B cell (primary cell): ENCODE measurements around the gene SAMM50. TPM values are rescaled to one million over a fixed set of nuclear protein-coding genes. Genes with fewer than 3 reads are reported as not detected.

Experiments
- ATAC-seq: fragments of 200-7000 bp; cut with Tn5 transposase; one replicate; pipeline ENCODE4 v1.10.0; 2021; ENCODE audit warnings: low read depth, mild to moderate bottlenecking, moderate number of reproducible peaks, moderate library complexity
- CTCF ChIA-PET: fragments of 350-600 bp; sonication (Branson Sonifier 250); formaldehyde crosslinking; loops from one replicate; lab custom pipeline; 2021; ENCODE audit warnings: antibody characterized with exemption, inconsistent platforms; lab: Charles Lee
- POLR2A ChIA-PET: fragments of 350-600 bp; sonication (Branson Sonifier 250); formaldehyde crosslinking; loops from one replicate; lab custom pipeline; 2021; ENCODE audit warnings: antibody characterized with exemption; lab: Charles Lee
- DNase-seq: peaks from one replicate; pipeline ENCODE4 v3.0.0; 2013
- H2AFZ ChIP-seq: 2 replicates; pipeline ENCODE4 v1.6.1; 2012; ENCODE audit warnings: mild to moderate bottlenecking, low read depth, low read length; ENCODE audit not compliant: insufficient read depth, poor library complexity, severe bottlenecking
- H3K27ac ChIP-seq, 2 donors: 1 replicate in 1 of 2; 2 replicates in 1 of 2; pipeline ENCODE4 v1.5.1; 2012 to 2013; ENCODE audit warnings: low read length in 2 of 2, mild to moderate bottlenecking in 2 of 2, moderate library complexity in 1 of 2
- H3K27me3 ChIP-seq, 4 experiments: fragments of 200-600 bp in 1 of 4; sonication (generic) in 1 of 4; replicated peaks in 1 of 4; 1 replicate in 2 of 4; 2 replicates in 2 of 4; pipeline versions ENCODE4 v1.6.1 to v1.7.0; 2013 to 2016; ENCODE audit warnings: low read length in 3 of 4, mild to moderate bottlenecking in 2 of 4, mixed read lengths in 1 of 4, moderate library complexity in 1 of 4; ENCODE audit not compliant: insufficient read depth in 4 of 4, control insufficient read depth in 3 of 4; ENCODE audit errors: control extremely low read depth in 1 of 4
- H3K36me3 ChIP-seq, 2 experiments: replicated peaks in 1 of 2; 1 replicate in 1 of 2; 2 replicates in 1 of 2; pipeline versions ENCODE4 v1.6.1 to v1.7.1; 2013; ENCODE audit warnings: low read length in 1 of 2; ENCODE audit not compliant: insufficient read depth in 2 of 2, control insufficient read depth in 1 of 2; ENCODE audit errors: control extremely low read depth in 1 of 2, extremely low read depth in 1 of 2
- H3K4me1 ChIP-seq, 2 donors: fragments of 200-600 bp in 1 of 2; sonication (generic) in 1 of 2; 1 replicate in 1 of 2; 2 replicates in 1 of 2; pipeline versions ENCODE4 v1.5.1 to v1.6.1; 2013 to 2017; ENCODE audit warnings: low read length in 2 of 2; ENCODE audit not compliant: control insufficient read depth in 2 of 2, insufficient read depth in 2 of 2
- H3K4me2 ChIP-seq: replicated peaks from 2 replicates; pipeline ENCODE3; 2012; ENCODE audit warnings: mild to moderate bottlenecking, low read depth, low read length; ENCODE audit not compliant: poor library complexity, severe bottlenecking
- H3K4me3 ChIP-seq, 5 experiments: fragments of 200-600 bp in 1 of 5; sonication (generic) in 1 of 5; 1 replicate in 3 of 5; 2 replicates in 2 of 5; pipeline versions ENCODE4 v1.5.1 to v1.7.0; 2011 to 2016; ENCODE audit warnings: low read length in 4 of 5, mild to moderate bottlenecking in 4 of 5, low read depth in 2 of 5, control low read depth in 1 of 5, moderate library complexity in 1 of 5; ENCODE audit not compliant: insufficient read depth in 1 of 5; ENCODE audit errors: control extremely low read depth in 1 of 5, extremely low read depth in 1 of 5
- H3K79me2 ChIP-seq: fragments of 200-600 bp; sonication (generic); one replicate; pipeline ENCODE4 v1.6.0; 2016; ENCODE audit warnings: low read length; ENCODE audit not compliant: control insufficient read depth, insufficient read depth
- H3K9ac ChIP-seq: fragments of 200-600 bp; sonication (generic); 2 replicates; pipeline ENCODE4 v1.6.1; 2017; ENCODE audit warnings: mild to moderate bottlenecking, low read length, moderate library complexity
- H3K9me3 ChIP-seq, 3 donors: one replicate each; pipeline versions ENCODE4 v1.6.1 to v1.7.1; 2013; ENCODE audit warnings: low read length in 2 of 3; ENCODE audit not compliant: control insufficient read depth in 2 of 3, insufficient read depth in 1 of 3; ENCODE audit errors: control extremely low read depth in 1 of 3
- H4K20me1 ChIP-seq: 2 replicates; pipeline ENCODE4 v1.6.0; 2012; ENCODE audit warnings: mild to moderate bottlenecking, low read length; ENCODE audit not compliant: insufficient read depth, control insufficient read depth, poor library complexity, severe bottlenecking
- H3K27ac Mint-ChIP-seq: one replicate; pipeline ENCODE4 v1.8.0; 2021; ENCODE audit warnings: mixed read lengths
- H3K27me3 Mint-ChIP-seq: one replicate; pipeline ENCODE4 v1.8.0; 2021; ENCODE audit warnings: mixed read lengths
- H3K4me1 Mint-ChIP-seq: one replicate; pipeline ENCODE4 v1.8.0; 2021; ENCODE audit warnings: mixed read lengths
- H3K4me3 Mint-ChIP-seq: one replicate; pipeline ENCODE4 v1.8.0; 2021; ENCODE audit warnings: mixed read lengths
- H3K9me3 Mint-ChIP-seq: one replicate; pipeline ENCODE4 v1.8.0; 2022; ENCODE audit warnings: mixed read lengths; ENCODE audit not compliant: insufficient read depth
- CTCF ChIP-seq: fragments of 200-600 bp; IDR thresholded peaks from one replicate; pipeline ENCODE4 v1.8.0; 2022; ENCODE audit warnings: antibody characterized with exemption, mild to moderate bottlenecking
- EZH2 ChIP-seq: IDR thresholded peaks from 2 replicates; pipeline ENCODE4 v1.6.1; 2012; ENCODE audit warnings: borderline replicate concordance, low read depth, mild to moderate bottlenecking, moderate library complexity, low read length; ENCODE audit not compliant: insufficient read depth, poor library complexity, severe bottlenecking
- whole genome bisulfite sequencing: methylation state at CpG from one replicate; pipeline ENCODE4 v1.1.5; 2013; ENCODE audit warnings: missing lambda C conversion rate; ENCODE audit not compliant: insufficient coverage; 5-methylcytosine and 5-hydroxymethylcytosine counted together
- intact Hi-C: fragments of 100-400 bp; cut with micrococcal nuclease; formaldehyde crosslinking; loops from one replicate; pipeline ENCODE4 v1.10.0; 2022
- polyA plus RNA-seq: library from polyadenylated mRNA; depleted of rRNA; stranded (reverse); fragments of >200 nt; gene quantifications from 2 replicates; pipeline ENCODE4 v1.2.3, GENCODE V29; 2012
- total RNA-seq, 2 donors: library from RNA; stranded (reverse); fragments of 120-200 nt in 1 of 2; gene quantifications; 1 replicate in 1 of 2; 2 replicates in 1 of 2; pipeline versions ENCODE4 v1.2.3 to v1.2.4, GENCODE V29; 2013 to 2022

The SAMM50 gene
- total and polyA plus RNA-seq, 2 donors (not counting 1 experiment from before 2014, with no cell fraction given), result 18.8 to 43.2 TPM

- no peaks in the 10 kb centered on the region for H3K36me3 ChIP-seq
- no peak overlapping the region for H3K4me2 ChIP-seq
- peaks cover 11% of the 10 kb centered on the region for H3K27me3 Mint-ChIP-seq
- no peaks in the 10 kb centered on the region for H4K20me1 ChIP-seq
- WGBS, result 91% methylated on average over 6 of the region's 12 CpGs
- ATAC-seq (no peak), DNase-seq (no peak)
- ChIA-PET POLR2A (no interaction called here), CTCF (interaction anchor here (1.5 kb wide), 1 partner anchor 9 kb away, joined by 5 read pairs; no protein-coding TSS in a partner anchor)
- H3K4me3 Mint-ChIP-seq, result no peak overlapping the region
- peaks cover 0 to 6% (median 0%) of the 10 kb centered on the region in 4 experiments for H3K27me3 ChIP-seq
- H3K4me1 Mint-ChIP-seq, result peaks cover 2% of the 10 kb centered on the region
- no peak overlapping the region for H3K9ac ChIP-seq
- no peak overlapping the region for H3K27ac ChIP-seq
- no peak overlapping the region for H3K4me3 ChIP-seq
- H2AFZ ChIP-seq, result no peak overlapping the region
- intact Hi-C loops, result no loop called here
- H3K27ac Mint-ChIP-seq, result no peak overlapping the region
- H3K9me3 ChIP-seq, result no peaks in the 10 kb centered on the region
- H3K4me1 ChIP-seq, result peaks cover under 1 to 5% of the 10 kb centered on the region in 2 donors
- no peaks in the 10 kb centered on the region for H3K79me2 ChIP-seq
- no peaks in the 10 kb centered on the region for H3K9me3 Mint-ChIP-seq
- TF ChIP-seq EZH2 (no peak), CTCF (no peak)
Observed at GRCh38 chr22:43948836-43949406, 6.3 kb upstream of the SAMM50 start.

- H4K20me1 ChIP-seq, result peaks cover 4% of the 10 kb centered on the region
- Mint-ChIP-seq H3K9me3 (no peaks in the 10 kb centered on the region), H3K4me3 (no peak overlapping the region), H3K4me1 (peaks cover 24% of the 10 kb centered on the region), H3K27ac (no peak overlapping the region), H3K27me3 (peaks cover 4% of the 10 kb centered on the region)
- no peak for DNase-seq
- peaks cover 9% of the 10 kb centered on the region for H3K79me2 ChIP-seq
- peaks cover 0 to 4% (median 0%) of the 10 kb centered on the region in 4 experiments for H3K27me3 ChIP-seq
- no peaks in the 10 kb centered on the region for H3K36me3 ChIP-seq
- H3K4me1 ChIP-seq, result peaks cover 12 to 18% of the 10 kb centered on the region in 2 donors
- H3K4me3 ChIP-seq, result no peak overlapping the region
- no peak for ATAC-seq
- H3K9me3 ChIP-seq, result no peaks in the 10 kb centered on the region
- ChIA-PET CTCF (interaction anchor here (1.0 kb wide), 1 partner anchor 135 kb away, joined by 3 read pairs; no protein-coding TSS in a partner anchor), POLR2A (interaction anchor here (0.6 kb wide), 1 partner anchor 230 kb away, joined by 3 read pairs; the partner anchor contains the start of gene PARVG)
- no peak overlapping the region for H2AFZ ChIP-seq
- H3K9ac ChIP-seq, result no peak overlapping the region
- H3K27ac ChIP-seq, result no peak overlapping the region
- WGBS, result 91% methylated on average over 4 of the region's 5 CpGs
- no peak overlapping the region for H3K4me2 ChIP-seq
- TF ChIP-seq EZH2 (no peak), CTCF (no peak)
- intact Hi-C loops, result no loop called here
Observed at GRCh38 chr22:43951391-43951790, 3.9 kb upstream of the SAMM50 start.
